Karpas-422 (cell line): ENCODE data around the gene ART3. TPM values are rescaled to one million over a fixed set of nuclear protein-coding genes. Genes with fewer than 3 reads are reported as not detected.

ENCODE experiments used
- DNase-seq: peaks from one replicate; pipeline ENCODE4 v3.0.0-alpha.2; 2015
- H2AFZ ChIP-seq: fragments of 200-600 bp; sonication (generic); 2 replicates; pipeline ENCODE4 v1.6.1; 2014; ENCODE audit warnings: antibody characterized with exemption, low read length, mixed read lengths
- H3K27ac ChIP-seq: fragments of 200-600 bp; sonication (generic); 2 replicates; pipeline ENCODE4 v1.5.1; 2014; ENCODE audit warnings: mild to moderate bottlenecking, low read length, moderate library complexity
- H3K27me3 ChIP-seq: fragments of 200-600 bp; sonication (generic); 2 replicates; pipeline ENCODE4 v1.6.1; 2014; ENCODE audit warnings: low read length, mixed read lengths
- H3K36me3 ChIP-seq: fragments of 200-600 bp; sonication (generic); 2 replicates; pipeline ENCODE4 v1.6.1; 2014; ENCODE audit warnings: low read length, mixed read lengths; ENCODE audit not compliant: insufficient read depth
- H3K4me1 ChIP-seq: fragments of 200-600 bp; sonication (generic); 2 replicates; pipeline ENCODE4 v1.6.1; 2014; ENCODE audit warnings: mild to moderate bottlenecking, low read length, mixed read lengths
- H3K4me2 ChIP-seq: fragments of 200-600 bp; sonication (generic); 2 replicates; pipeline ENCODE4 v1.6.1; 2014; ENCODE audit warnings: low read length, low read depth, mild to moderate bottlenecking; ENCODE audit not compliant: poor library complexity, severe bottlenecking
- H3K4me3 ChIP-seq: fragments of 200-600 bp; sonication (generic); 2 replicates; pipeline ENCODE4 v1.5.1; 2014; ENCODE audit warnings: mild to moderate bottlenecking, antibody characterized with exemption, low read length, mixed read lengths
- H3K79me2 ChIP-seq: fragments of 200-600 bp; sonication (generic); 2 replicates; pipeline ENCODE4 v1.6.1; 2014; ENCODE audit warnings: mild to moderate bottlenecking, low read length, mixed read lengths
- H3K9ac ChIP-seq: fragments of 200-600 bp; sonication (generic); 2 replicates; pipeline ENCODE4 v1.6.0; 2014; ENCODE audit warnings: low read length
- H3K9me2 ChIP-seq: fragments of 200-600 bp; sonication (generic), shearing (Covaris generic); replicated peaks from 2 replicates; pipeline ENCODE4 v1.6.0; 2014; ENCODE audit warnings: mild to moderate bottlenecking, low read length, moderate library complexity; ENCODE audit not compliant: insufficient read depth
- H3K9me3 ChIP-seq: fragments of 300-700, 200-600 bp; sonication (generic); 2 replicates; pipeline ENCODE4 v1.6.1; 2014; ENCODE audit warnings: low read length, mixed read lengths
- H4K20me1 ChIP-seq: fragments of 200-600 bp; sonication (generic); 2 replicates; pipeline ENCODE4 v1.6.1; 2014; ENCODE audit warnings: mild to moderate bottlenecking, antibody characterized with exemption, low read length, low read depth; ENCODE audit not compliant: insufficient read depth
- total RNA-seq: library from RNA; depleted of rRNA; stranded (reverse); fragments of >200 nt; shearing (Covaris generic); gene quantifications from 2 replicates; pipeline ENCODE4 v1.2.3, GENCODE V29; 2014; ENCODE audit warnings: low replicate concordance

Gene ART3
- total RNA-seq, 1 experiment from 2014 or later: not detected

GRCh38 chr4:76127754-76128153 is 53.2 kb downstream of the ART3 start:
- no peak overlapping the region for H3K27ac ChIP-seq
- no peak overlapping the region for H3K9ac ChIP-seq
- H4K20me1 ChIP-seq: no peaks in the 10 kb centered on the region
- no peaks in the 10 kb centered on the region for H3K9me3 ChIP-seq
- H3K4me1 ChIP-seq: no peaks in the 10 kb centered on the region
- H3K79me2 ChIP-seq: peaks cover 3% of the 10 kb centered on the region; the same call in 1 of the 2 replicates
- no peak overlapping the region for H3K4me2 ChIP-seq
- H3K4me3 ChIP-seq: no peak overlapping the region
- DNase-seq: no peak
- no peaks in the 10 kb centered on the region for H3K27me3 ChIP-seq
- no peaks in the 10 kb centered on the region for H3K9me2 ChIP-seq
- H2AFZ ChIP-seq: no peak overlapping the region
- peaks cover 4% of the 10 kb centered on the region for H3K36me3 ChIP-seq

GRCh38 chr4:76141241-76141640 is 66.7 kb downstream of the ART3 start:
- DNase-seq: no peak
- no peaks in the 10 kb centered on the region for H3K27me3 ChIP-seq
- no peak overlapping the region for H3K27ac ChIP-seq
- peaks cover 8% of the 10 kb centered on the region for H3K4me1 ChIP-seq
- H3K79me2 ChIP-seq: peaks cover 68% of the 10 kb centered on the region
- H3K9me3 ChIP-seq: no peaks in the 10 kb centered on the region
- H3K9me2 ChIP-seq: no peaks in the 10 kb centered on the region
- H4K20me1 ChIP-seq: no peaks in the 10 kb centered on the region
- no peak overlapping the region for H2AFZ ChIP-seq
- H3K9ac ChIP-seq: no peak overlapping the region
- H3K36me3 ChIP-seq: no peaks in the 10 kb centered on the region; the same call in 1 of the 2 replicates
- H3K4me2 ChIP-seq: no peak overlapping the region
- H3K4me3 ChIP-seq: no peak overlapping the region

- Histone ChIP-seq H3K9me3 (no peaks in the 10 kb centered on the region), H3K4me2 (no peak overlapping the region), H3K79me2 (peaks cover 83% of the 10 kb centered on the region), H3K27ac (no peak overlapping the region), H4K20me1 (no peaks in the 10 kb centered on the region), H3K9ac (no peak overlapping the region), H3K9me2 (no peaks in the 10 kb centered on the region), H2AFZ (no peak overlapping the region), H3K27me3 (no peaks in the 10 kb centered on the region), H3K4me3 (no peak overlapping the region), H3K4me1 (peaks cover 22% of the 10 kb centered on the region), H3K36me3 (no peaks in the 10 kb centered on the region)
- DNase-seq: no peak
Observed at GRCh38 chr4:76144546-76144945, 70.0 kb downstream of the ART3 start.

- Histone ChIP-seq H3K4me3 (peak overlapping the region; percentile 87), H3K36me3 (no peaks in the 10 kb centered on the region), H3K9me3 (no peaks in the 10 kb centered on the region), H3K4me1 (peaks cover 22% of the 10 kb centered on the region), H4K20me1 (no peaks in the 10 kb centered on the region), H2AFZ (peak overlapping the region; percentile 71; the same call in 1 of the 2 replicates), H3K9ac (peak overlapping the region; percentile 85), H3K9me2 (no peaks in the 10 kb centered on the region), H3K79me2 (peaks cover 59% of the 10 kb centered on the region), H3K27me3 (no peaks in the 10 kb centered on the region), H3K27ac (peak overlapping the region; percentile 26; the same call in 1 of the 2 replicates), H3K4me2 (peak overlapping the region; percentile 88)
- DNase-seq: peak; percentile 66
Observed at GRCh38 chr4:76147454-76148141, 73.1 kb downstream of the ART3 start.

DNA sequence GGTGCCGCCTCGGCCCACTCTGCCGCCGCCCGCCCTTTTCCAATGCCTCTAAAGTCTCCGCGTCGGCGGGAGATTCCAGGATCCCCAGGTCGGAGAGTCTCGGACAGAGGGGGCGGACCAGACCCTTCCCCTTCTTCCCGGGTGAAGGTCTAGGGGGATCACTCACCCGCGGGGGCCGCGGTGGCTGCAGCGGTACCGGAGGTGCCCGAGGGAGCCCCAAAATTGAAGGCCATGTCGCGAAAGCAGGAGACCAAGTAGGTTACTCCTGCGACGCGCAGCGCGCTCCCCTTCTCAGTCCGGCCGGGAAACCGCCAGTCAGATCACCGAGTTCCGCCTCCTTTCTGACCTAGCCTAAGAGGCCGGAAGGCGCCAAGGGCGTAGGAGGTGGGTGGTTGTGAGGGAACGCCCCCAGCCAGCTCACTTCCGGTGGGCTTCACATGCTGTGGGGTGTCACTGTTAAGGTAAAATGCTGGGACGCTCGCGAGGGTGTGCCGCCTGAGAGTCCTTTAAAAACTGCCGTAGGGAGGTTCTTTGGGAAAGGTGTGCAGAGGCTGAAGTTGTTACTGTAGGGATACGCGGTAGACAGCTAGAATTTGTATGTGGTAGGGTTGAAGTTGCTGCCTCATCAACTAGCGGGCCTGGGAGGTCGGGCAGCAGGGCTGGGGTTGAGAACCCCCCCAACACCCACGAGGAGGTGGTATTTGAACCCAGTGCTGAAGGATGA is 73.8 kb downstream of the ART3 start, which contains the start of gene NUP54:
Gene NUP54, minus strand, starts transcription at position 256 of the 724 bp plus-strand sequence. Its CDS starts 23 bp downstream, at position 233.
- H3K9me3 ChIP-seq: no peaks in the 10 kb centered on the region
- peak; percentile 96 for DNase-seq
- no peaks in the 10 kb centered on the region for H3K27me3 ChIP-seq
- H3K4me2 ChIP-seq: peak within 1 kb of the TSS; percentile 90
- H2AFZ ChIP-seq: peak within 1 kb of the TSS; percentile 94
- peak within 1 kb of the TSS; percentile 26; the same call in 1 of the 2 replicates for H3K27ac ChIP-seq
- H3K9me2 ChIP-seq: no peaks in the 10 kb centered on the region
- H3K4me3 ChIP-seq: peak within 1 kb of the TSS; percentile 87
- peak within 1 kb of the TSS; percentile 85 for H3K9ac ChIP-seq
- peaks cover 22% of the 10 kb centered on the region for H3K4me1 ChIP-seq
- H3K79me2 ChIP-seq: peaks cover 54% of the 10 kb centered on the region
- H4K20me1 ChIP-seq: no peaks in the 10 kb centered on the region
- H3K36me3 ChIP-seq: no peaks in the 10 kb centered on the region

DNA sequence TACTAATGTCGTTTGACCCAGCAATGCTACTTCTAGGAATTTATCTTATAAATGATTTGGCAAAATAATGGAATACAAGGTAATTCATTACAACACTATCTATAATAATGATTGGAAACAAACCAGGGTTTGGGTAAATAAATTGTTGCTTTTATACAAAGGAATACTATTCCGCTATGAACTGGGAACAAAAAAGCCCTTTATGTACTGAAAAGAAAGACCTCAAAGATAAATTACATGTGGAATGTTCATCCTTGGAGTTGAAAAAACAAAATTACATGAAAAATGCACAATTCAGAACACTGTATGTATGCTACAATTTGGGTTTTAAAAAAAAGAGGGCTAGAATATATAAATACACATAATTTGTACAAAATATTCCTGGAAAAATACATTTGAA is 78.8 kb downstream of the ART3 start:
- Histone ChIP-seq H3K4me2 (no peak overlapping the region), H3K79me2 (peaks cover 10% of the 10 kb centered on the region; the same call in 1 of the 2 replicates), H3K9me2 (no peaks in the 10 kb centered on the region)

GRCh38 chr4:76155979-76156378 is 81.5 kb downstream of the ART3 start:
- DNase-seq: no peak
- Histone ChIP-seq H3K4me3 (no peak overlapping the region), H3K79me2 (no peaks in the 10 kb centered on the region), H3K27ac (no peak overlapping the region), H3K27me3 (no peaks in the 10 kb centered on the region), H2AFZ (no peak overlapping the region), H3K36me3 (no peaks in the 10 kb centered on the region), H3K9me3 (no peaks in the 10 kb centered on the region), H4K20me1 (no peaks in the 10 kb centered on the region), H3K9me2 (no peaks in the 10 kb centered on the region), H3K9ac (no peak overlapping the region), H3K4me2 (no peak overlapping the region), H3K4me1 (no peaks in the 10 kb centered on the region)

More for the DNA sequence above, 78.8 kb downstream of the ART3 start:
- H3K9me3 ChIP-seq: no peaks in the 10 kb centered on the region
- H3K27me3 ChIP-seq: no peaks in the 10 kb centered on the region
- H3K9ac ChIP-seq: no peak overlapping the region
- H3K4me3 ChIP-seq: no peak overlapping the region
- DNase-seq: no peak
- no peaks in the 10 kb centered on the region for H3K36me3 ChIP-seq
- H3K27ac ChIP-seq: no peak overlapping the region
- peaks cover 6% of the 10 kb centered on the region for H3K4me1 ChIP-seq
- no peaks in the 10 kb centered on the region for H4K20me1 ChIP-seq
- no peak overlapping the region for H2AFZ ChIP-seq

GRCh38 chr4:76156635-76157034 is 82.1 kb downstream of the ART3 start:
- Histone ChIP-seq H2AFZ (no peak overlapping the region), H3K4me1 (no peaks in the 10 kb centered on the region), H3K79me2 (no peaks in the 10 kb centered on the region), H3K27ac (no peak overlapping the region), H3K9me3 (no peaks in the 10 kb centered on the region), H3K4me2 (no peak overlapping the region), H3K4me3 (no peak overlapping the region), H4K20me1 (no peaks in the 10 kb centered on the region), H3K36me3 (no peaks in the 10 kb centered on the region), H3K9ac (no peak overlapping the region), H3K27me3 (no peaks in the 10 kb centered on the region), H3K9me2 (no peaks in the 10 kb centered on the region)
- no peak for DNase-seq
